Activated CD8-positive, alpha-beta memory T cell treated with anti-CD3 and anti-CD28 coated beads, Interleukin-2, amount 10 ng/mL, durations not matched to agents 7 days and 5 days (primary cell): ENCODE results near the gene TCFL5. TPM values are rescaled to one million over a fixed set of nuclear protein-coding genes. Genes with fewer than 3 reads are reported as not detected.

Experiments
- ATAC-seq: fragments of 150-1000 bp; cut with Tn5 transposase; one replicate; pipeline ENCODE4 v1.10.0; 2021; ENCODE audit warnings: moderate library complexity
- CTCF ChIA-PET: fragments of 350-600 bp; sonication (Branson Sonifier 250); formaldehyde crosslinking; loops from one replicate; lab custom pipeline; 2021; ENCODE audit warnings: antibody characterized with exemption; lab: Charles Lee
- DNase-seq: peaks from one replicate; pipeline ENCODE4 v3.0.0-alpha.2; 2020
- H3K27ac Mint-ChIP-seq: one replicate; pipeline ENCODE4 v1.8.0; 2021; ENCODE audit warnings: mild to moderate bottlenecking, mixed read lengths
- H3K27me3 Mint-ChIP-seq: one replicate; pipeline ENCODE4 v1.8.0; 2021; ENCODE audit warnings: mixed read lengths
- H3K36me3 Mint-ChIP-seq: one replicate; pipeline ENCODE4 v1.8.0; 2021; ENCODE audit warnings: mild to moderate bottlenecking, mixed read lengths
- H3K4me1 Mint-ChIP-seq: one replicate; pipeline ENCODE4 v1.8.0; 2021; ENCODE audit warnings: mixed read lengths
- H3K4me3 Mint-ChIP-seq: one replicate; pipeline ENCODE4 v1.8.0; 2021; ENCODE audit warnings: mild to moderate bottlenecking, moderate library complexity, mixed read lengths
- H3K9me3 Mint-ChIP-seq: one replicate; pipeline ENCODE4 v1.8.0; 2022; ENCODE audit warnings: low read depth, mixed read lengths
- total RNA-seq, 2 experiments: library from RNA; stranded (reverse); gene quantifications; one replicate each; pipeline ENCODE4 v1.2.3, GENCODE V29; 2021

Gene TCFL5
- 1 to 10 TPM; 6.6 to 6.7 TPM for total RNA-seq

GRCh38 chr20:62861726-62862336, at the start of gene TCFL5:
TSS of gene TCFL5 (minus strand) at chr20:62861822. CDS start at chr20:62861670, 152 bp downstream.
- peaks cover 23% of the 10 kb centered on the region for H3K27me3 Mint-ChIP-seq
- CTCF ChIA-PET, result interaction anchor here (0.6 to 1.3 kb wide), 7 partner anchors 39 to 147 kb away, joined by 3 to 5 read pairs (median 3); no protein-coding TSS in a partner anchor
- peak within 1 kb of the TSS; percentile 64 for H3K4me3 Mint-ChIP-seq
- peaks cover 20% of the 10 kb centered on the region for H3K4me1 Mint-ChIP-seq
- peak within 1 kb of the TSS; percentile 5 for H3K27ac Mint-ChIP-seq
- no peaks in the 10 kb centered on the region for H3K9me3 Mint-ChIP-seq
- peaks cover 10% of the 10 kb centered on the region for H3K36me3 Mint-ChIP-seq
- peak; percentile 88 for ATAC-seq
- peak; percentile 93 for DNase-seq

- Mint-ChIP-seq H3K9me3 (no peaks in the 10 kb centered on the region), H3K27me3 (no peaks in the 10 kb centered on the region)
These were observed 49.3 kb upstream of the TCFL5 start for GRCh38 chr20:62910777-62911497.

GRCh38 chr20:62910217-62910766, 48.7 kb upstream of the TCFL5 start:
- peaks cover 66% of the 10 kb centered on the region for H3K36me3 Mint-ChIP-seq
- H3K27me3 Mint-ChIP-seq, result no peaks in the 10 kb centered on the region
- no peak overlapping the region for H3K4me3 Mint-ChIP-seq
- H3K9me3 Mint-ChIP-seq, result no peaks in the 10 kb centered on the region
- no peak for DNase-seq
- no peak for ATAC-seq
- H3K4me1 Mint-ChIP-seq, result peaks cover 42% of the 10 kb centered on the region
- H3K27ac Mint-ChIP-seq, result peak overlapping the region; percentile 34
- CTCF ChIA-PET, result interaction anchor here (13.9 kb wide), 1 partner anchor 10 kb away, joined by 268 read pairs; the partner anchor contains the start of gene DIDO1

More at GRCh38 chr20:62910777-62911497, 49.3 kb upstream of the TCFL5 start:
- Mint-ChIP-seq H3K27ac (no peak overlapping the region), H3K36me3 (peaks cover 61% of the 10 kb centered on the region), H3K4me3 (no peak overlapping the region), H3K4me1 (peaks cover 46% of the 10 kb centered on the region)
- CTCF ChIA-PET, result interaction anchor here (1.4 to 18.3 kb wide), 4 partner anchors 7 to 62 kb away, joined by 5 to 268 read pairs (median 137); partner anchors contain the start of gene DIDO1
- ATAC-seq (no peak), DNase-seq (no peak)

- CTCF ChIA-PET, result interaction anchor here (1.2 to 13.9 kb wide), 4 partner anchors 10 to 44 kb away, joined by 5 to 268 read pairs (median 12); partner anchors contain the start of genes DIDO1 and SLC17A9
- DNase-seq (no peak), ATAC-seq (no peak)
- H3K27ac Mint-ChIP-seq, result no peak overlapping the region
- H3K9me3 Mint-ChIP-seq, result no peaks in the 10 kb centered on the region
- H3K36me3 Mint-ChIP-seq, result peaks cover 74% of the 10 kb centered on the region
- no peak overlapping the region for H3K4me3 Mint-ChIP-seq
- no peaks in the 10 kb centered on the region for H3K27me3 Mint-ChIP-seq
- peaks cover 44% of the 10 kb centered on the region for H3K4me1 Mint-ChIP-seq
These were observed 47.6 kb upstream of the TCFL5 start for GRCh38 chr20:62908971-62909791.

GRCh38 chr20:62907384-62908317, 46.0 kb upstream of the TCFL5 start:
- peaks cover 49% of the 10 kb centered on the region for H3K4me1 Mint-ChIP-seq
- DNase-seq, result no peak
- H3K9me3 Mint-ChIP-seq, result no peaks in the 10 kb centered on the region
- peaks cover 73% of the 10 kb centered on the region for H3K36me3 Mint-ChIP-seq
- CTCF ChIA-PET, result interaction anchor here (0.6 to 13.9 kb wide), 12 partner anchors 9 to 101 kb away, joined by 3 to 268 read pairs (median 4); partner anchors contain the start of genes DIDO1 and SLC17A9
- peak overlapping the region; percentile 57 for H3K27ac Mint-ChIP-seq
- H3K27me3 Mint-ChIP-seq, result no peaks in the 10 kb centered on the region
- no peak overlapping the region for H3K4me3 Mint-ChIP-seq
- ATAC-seq, result peak; percentile 65

GRCh38 chr20:62906647-62907375, 45.2 kb upstream of the TCFL5 start:
- H3K27me3 Mint-ChIP-seq, result no peaks in the 10 kb centered on the region
- DNase-seq (no peak), ATAC-seq (no peak)
- peaks cover 50% of the 10 kb centered on the region for H3K4me1 Mint-ChIP-seq
- no peak overlapping the region for H3K27ac Mint-ChIP-seq
- no peak overlapping the region for H3K4me3 Mint-ChIP-seq
- CTCF ChIA-PET, result interaction anchor here (0.7 to 13.9 kb wide), 9 partner anchors 8 to 102 kb away, joined by 3 to 268 read pairs (median 4); partner anchors contain the start of gene DIDO1
- H3K9me3 Mint-ChIP-seq, result no peaks in the 10 kb centered on the region
- H3K36me3 Mint-ChIP-seq, result peaks cover 68% of the 10 kb centered on the region

- no peak for DNase-seq
- Mint-ChIP-seq H3K27ac (no peak overlapping the region), H3K36me3 (peaks cover 65% of the 10 kb centered on the region), H3K4me3 (no peak overlapping the region), H3K4me1 (peaks cover 51% of the 10 kb centered on the region), H3K9me3 (no peaks in the 10 kb centered on the region), H3K27me3 (no peaks in the 10 kb centered on the region)
- CTCF ChIA-PET, result interaction anchor here (13.9 kb wide), 1 partner anchor 14 kb away, joined by 268 read pairs; the partner anchor contains the start of gene DIDO1
- no peak for ATAC-seq
These were observed 44.6 kb upstream of the TCFL5 start for GRCh38 chr20:62906209-62906608.

- DNase-seq (no peak), ATAC-seq (no peak)
- CTCF ChIA-PET, result interaction anchor here (0.7 to 13.9 kb wide), 2 partner anchors 11 to 14 kb away, joined by 3 to 268 read pairs; partner anchors contain the start of gene DIDO1
- no peak overlapping the region for H3K27ac Mint-ChIP-seq
- H3K4me1 Mint-ChIP-seq, result peaks cover 57% of the 10 kb centered on the region
- no peaks in the 10 kb centered on the region for H3K27me3 Mint-ChIP-seq
- no peaks in the 10 kb centered on the region for H3K9me3 Mint-ChIP-seq
- peaks cover 63% of the 10 kb centered on the region for H3K36me3 Mint-ChIP-seq
- no peak overlapping the region for H3K4me3 Mint-ChIP-seq
These were observed 44.0 kb upstream of the TCFL5 start for GRCh38 chr20:62905536-62906117.

GRCh38 chr20:62902926-62903615, 41.4 kb upstream of the TCFL5 start:
- Mint-ChIP-seq H3K27me3 (no peaks in the 10 kb centered on the region), H3K4me1 (peaks cover 62% of the 10 kb centered on the region), H3K4me3 (no peak overlapping the region), H3K36me3 (peaks cover 41% of the 10 kb centered on the region), H3K9me3 (no peaks in the 10 kb centered on the region), H3K27ac (no peak overlapping the region)
- DNase-seq, result no peak
- no peak for ATAC-seq
- CTCF ChIA-PET, result interaction anchor here (0.6 to 13.9 kb wide), 5 partner anchors 10 to 76 kb away, joined by 3 to 268 read pairs (median 3); partner anchors contain the start of gene DIDO1

- CTCF ChIA-PET, result interaction anchor here (1.2 to 13.9 kb wide), 11 partner anchors 14 to 107 kb away, joined by 3 to 268 read pairs (median 6); partner anchors contain the start of genes DIDO1, GID8 and SLC17A9
- Mint-ChIP-seq H3K36me3 (peaks cover 35% of the 10 kb centered on the region), H3K4me1 (peaks cover 57% of the 10 kb centered on the region), H3K4me3 (no peak overlapping the region), H3K27ac (no peak overlapping the region), H3K9me3 (no peaks in the 10 kb centered on the region), H3K27me3 (no peaks in the 10 kb centered on the region)
- DNase-seq (no peak), ATAC-seq (no peak)
These were observed 40.3 kb upstream of the TCFL5 start for GRCh38 chr20:62901891-62902290.
